Measurements from ENCODE around the gene CNTN1. TPM values are rescaled to one million over a fixed set of nuclear protein-coding genes. Genes with fewer than 3 reads are reported as not detected.

Gene CNTN1
- total and polyA plus RNA-seq, 2 of the 13 experiments (the other 11 are each of a cell fraction or from before 2014, with no cell fraction given) = 0.01 to 0.07 TPM

DNA sequence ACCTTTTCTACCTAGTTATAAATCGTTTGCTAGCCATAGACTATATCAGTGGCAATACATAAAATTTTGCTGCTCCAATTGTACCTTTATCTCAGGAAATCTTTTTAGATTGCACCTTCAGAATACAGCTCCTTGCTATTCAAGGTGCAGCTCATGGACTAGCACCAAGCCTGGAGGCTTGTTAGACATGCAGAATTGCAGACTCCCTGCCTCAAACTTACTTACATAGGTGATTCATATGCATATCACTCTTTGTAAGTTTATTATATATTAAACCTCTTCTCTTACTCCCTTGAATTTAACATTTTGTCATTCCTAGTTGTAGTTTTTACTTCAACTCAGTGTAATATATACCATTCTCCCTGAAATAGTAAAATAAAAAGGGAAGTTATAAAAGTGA is 300.4 kb downstream of the CNTN1 start:
- H3K36me3 ChIP-seq (replicated peaks in 1 of 2; ENCODE audit: control insufficient read depth in 1 of 2, insufficient read depth in 2 of 2, low read length in 2 of 2) = no peaks in the 10 kb centered on the region
- ChIA-PET POLR2A (no interaction called here), CTCF (ENCODE audit: low intra/inter-chr PET ratio, low total read pairs) (no interaction called here)
- BruUV-seq (replicated peaks) = no TSS peak
- intact Hi-C loops (cut with micrococcal nuclease; ENCODE audit: unreplicated experiment) = no loop called here
- H3K4me3 ChIP-seq (replicated peaks in 1 of 3; ENCODE audit: insufficient read depth in 1 of 3, low read depth in 2 of 3, low read length in 3 of 3) = no peak overlapping the region
- no peak for TF ChIP-seq ZFP37 (CRISPR knock-in tag; IDR thresholded peaks at IDR 0.05; ENCODE audit: borderline replicate concordance)
- no peak for TF ChIP-seq ZNF143 (CRISPR knock-in tag; IDR thresholded peaks at IDR 0.05)
- no peak for TF ChIP-seq CBX1 (IDR thresholded peaks at IDR 0.05; ENCODE audit: low read depth)
- no peak for TF ChIP-seq PHF20 (CRISPR knock-in tag; IDR thresholded peaks at IDR 0.05)
- TF ChIP-seq RARA (CRISPR knock-in tag; IDR thresholded peaks at IDR 0.05) = no peak
- TF ChIP-seq, protein P1, sequence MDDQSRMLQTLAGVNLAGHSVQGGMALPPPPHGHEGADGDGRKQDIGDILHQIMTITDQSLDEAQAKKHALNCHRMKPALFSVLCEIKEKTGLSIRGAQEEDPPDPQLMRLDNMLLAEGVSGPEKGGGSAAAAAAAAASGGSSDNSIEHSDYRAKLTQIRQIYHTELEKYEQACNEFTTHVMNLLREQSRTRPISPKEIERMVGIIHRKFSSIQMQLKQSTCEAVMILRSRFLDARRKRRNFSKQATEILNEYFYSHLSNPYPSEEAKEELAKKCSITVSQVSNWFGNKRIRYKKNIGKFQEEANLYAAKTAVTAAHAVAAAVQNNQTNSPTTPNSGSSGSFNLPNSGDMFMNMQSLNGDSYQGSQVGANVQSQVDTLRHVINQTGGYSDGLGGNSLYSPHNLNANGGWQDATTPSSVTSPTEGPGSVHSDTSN (CRISPR knock-in tag; IDR thresholded peaks at IDR 0.05; ENCODE audit: borderline replicate concordance) = no peak
- ATAC-seq = no peak
- DNase-seq (ENCODE audit: low spot score) = no peak
- H3K27ac ChIP-seq (ENCODE audit: extremely low read length, insufficient read depth, low read length) = no peak overlapping the region
- no peak overlapping the region for H2AFZ ChIP-seq (ENCODE audit: low read length)
- no peaks in the 10 kb centered on the region for H3K27me3 ChIP-seq (ENCODE audit: control insufficient read depth in 1 of 2, insufficient read depth in 2 of 2, low read length in 2 of 2)
- no peak for FAIRE-seq
- no peaks in the 10 kb centered on the region for H3K4me1 ChIP-seq (ENCODE audit: insufficient read depth, low read length)
- H3K9ac ChIP-seq (ENCODE audit: insufficient read depth, low read depth, low read length) = no peak overlapping the region
- H3K4me2 ChIP-seq (ENCODE audit: low read depth, low read length) = no peak overlapping the region
- in situ Hi-C loops (cut with HindIII; ENCODE audit: extremely low pct_ligation_motif_present, low pct_unique_long_range_greater_than_20kb) = no loop called here
- H3K79me2 ChIP-seq (ENCODE audit: insufficient read depth, low read length) = no peaks in the 10 kb centered on the region
- 0% methylated on average over 1 of the region's 1 CpG for WGBS (ENCODE audit: low lambda C conversion rate)
- H4K20me1 ChIP-seq (ENCODE audit: insufficient read depth, low read length) = no peaks in the 10 kb centered on the region
- no peaks in the 10 kb centered on the region for H3K9me3 ChIP-seq (ENCODE audit: low read length)

DNA sequence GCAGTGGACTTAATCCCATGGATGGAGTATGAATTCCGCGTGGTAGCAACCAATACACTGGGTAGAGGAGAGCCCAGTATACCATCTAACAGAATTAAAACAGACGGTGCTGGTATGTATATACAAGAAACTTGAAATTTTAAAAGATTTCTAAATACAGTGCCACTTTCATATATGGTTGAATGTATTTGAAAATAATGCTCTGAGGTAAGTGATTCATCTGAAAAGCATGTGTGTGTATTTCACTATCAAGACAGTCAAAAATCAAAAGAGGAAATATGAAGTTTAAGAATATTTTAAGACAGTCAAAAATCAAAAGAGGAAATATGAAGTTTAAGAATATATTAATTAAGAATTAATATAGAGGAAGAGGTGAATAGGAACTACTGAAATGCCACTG is 300.9 kb downstream of the CNTN1 start:
- intact Hi-C loops (cut with micrococcal nuclease; ENCODE audit: unreplicated experiment) = no loop called here
- CTCF ChIA-PET (ENCODE audit: low intra/inter-chr PET ratio, low total read pairs) = no interaction called here
- TF ChIP-seq, protein P2, sequence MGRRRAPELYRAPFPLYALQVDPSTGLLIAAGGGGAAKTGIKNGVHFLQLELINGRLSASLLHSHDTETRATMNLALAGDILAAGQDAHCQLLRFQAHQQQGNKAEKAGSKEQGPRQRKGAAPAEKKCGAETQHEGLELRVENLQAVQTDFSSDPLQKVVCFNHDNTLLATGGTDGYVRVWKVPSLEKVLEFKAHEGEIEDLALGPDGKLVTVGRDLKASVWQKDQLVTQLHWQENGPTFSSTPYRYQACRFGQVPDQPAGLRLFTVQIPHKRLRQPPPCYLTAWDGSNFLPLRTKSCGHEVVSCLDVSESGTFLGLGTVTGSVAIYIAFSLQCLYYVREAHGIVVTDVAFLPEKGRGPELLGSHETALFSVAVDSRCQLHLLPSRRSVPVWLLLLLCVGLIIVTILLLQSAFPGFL (CRISPR knock-in tag; IDR thresholded peaks at IDR 0.05) = no peak
- no peak for TF ChIP-seq ZNF251 (CRISPR knock-in tag; IDR thresholded peaks at IDR 0.05)
- no peak for TF ChIP-seq GZF1 (CRISPR knock-in tag; IDR thresholded peaks at IDR 0.05)
- TF ChIP-seq ZNF567 (CRISPR knock-in tag; IDR thresholded peaks at IDR 0.05; ENCODE audit: borderline replicate concordance) = no peak
- TF ChIP-seq ZNF768 (CRISPR knock-in tag; IDR thresholded peaks at IDR 0.05) = no peak
- TF ChIP-seq ZNF569 (CRISPR knock-in tag; IDR thresholded peaks at IDR 0.05; ENCODE audit: borderline replicate concordance) = no peak
- TF ChIP-seq ZNF850 (CRISPR knock-in tag; conservative IDR thresholded peaks at IDR 0.05) = no peak
- TF ChIP-seq SRSF1 (optimal IDR thresholded peaks at IDR 0.05; ENCODE audit: low read depth, low read length) = no peak
- TF ChIP-seq ZNF777 (CRISPR knock-in tag; IDR thresholded peaks at IDR 0.05) = no peak
- TF ChIP-seq, protein P3, sequence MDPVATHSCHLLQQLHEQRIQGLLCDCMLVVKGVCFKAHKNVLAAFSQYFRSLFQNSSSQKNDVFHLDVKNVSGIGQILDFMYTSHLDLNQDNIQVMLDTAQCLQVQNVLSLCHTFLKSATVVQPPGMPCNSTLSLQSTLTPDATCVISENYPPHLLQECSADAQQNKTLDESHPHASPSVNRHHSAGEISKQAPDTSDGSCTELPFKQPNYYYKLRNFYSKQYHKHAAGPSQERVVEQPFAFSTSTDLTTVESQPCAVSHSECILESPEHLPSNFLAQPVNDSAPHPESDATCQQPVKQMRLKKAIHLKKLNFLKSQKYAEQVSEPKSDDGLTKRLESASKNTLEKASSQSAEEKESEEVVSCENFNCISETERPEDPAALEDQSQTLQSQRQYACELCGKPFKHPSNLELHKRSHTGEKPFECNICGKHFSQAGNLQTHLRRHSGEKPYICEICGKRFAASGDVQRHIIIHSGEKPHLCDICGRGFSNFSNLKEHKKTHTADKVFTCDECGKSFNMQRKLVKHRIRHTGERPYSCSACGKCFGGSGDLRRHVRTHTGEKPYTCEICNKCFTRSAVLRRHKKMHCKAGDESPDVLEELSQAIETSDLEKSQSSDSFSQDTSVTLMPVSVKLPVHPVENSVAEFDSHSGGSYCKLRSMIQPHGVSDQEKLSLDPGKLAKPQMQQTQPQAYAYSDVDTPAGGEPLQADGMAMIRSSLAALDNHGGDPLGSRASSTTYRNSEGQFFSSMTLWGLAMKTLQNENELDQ (CRISPR knock-in tag; IDR thresholded peaks at IDR 0.05; ENCODE audit: borderline replicate concordance) = no peak

More for the DNA sequence above, 300.9 kb downstream of the CNTN1 start:
- Histone ChIP-seq H3K4me2 (ENCODE audit: low read depth, low read length) (no peak overlapping the region), H3K36me3 (replicated peaks in 1 of 2; ENCODE audit: control insufficient read depth in 1 of 2, insufficient read depth in 2 of 2, low read length in 2 of 2) (no peaks in the 10 kb centered on the region), H4K20me1 (ENCODE audit: insufficient read depth, low read length) (no peaks in the 10 kb centered on the region), H3K9me3 (ENCODE audit: low read length) (no peaks in the 10 kb centered on the region), H3K4me1 (ENCODE audit: insufficient read depth, low read length) (no peaks in the 10 kb centered on the region), H3K9ac (ENCODE audit: insufficient read depth, low read depth, low read length) (no peak overlapping the region), H3K27me3 (ENCODE audit: control insufficient read depth in 1 of 2, insufficient read depth in 2 of 2, low read length in 2 of 2) (no peaks in the 10 kb centered on the region), H3K79me2 (ENCODE audit: insufficient read depth, low read length) (no peaks in the 10 kb centered on the region), H2AFZ (ENCODE audit: low read length) (no peak overlapping the region), H3K4me3 (replicated peaks in 1 of 3; ENCODE audit: insufficient read depth in 1 of 3, low read depth in 2 of 3, low read length in 3 of 3) (no peak overlapping the region), H3K27ac (ENCODE audit: extremely low read length, insufficient read depth, low read length) (no peak overlapping the region)
- WGBS (ENCODE audit: low lambda C conversion rate) = 1% methylated on average over 3 of the region's 3 CpGs
- POLR2A ChIA-PET = no interaction called here
- in situ Hi-C loops (cut with HindIII; ENCODE audit: extremely low pct_ligation_motif_present, low pct_unique_long_range_greater_than_20kb) = no loop called here
- ATAC-seq = no peak
- DNase-seq (ENCODE audit: low spot score) = no peak
- FAIRE-seq = no peak
- BruUV-seq (replicated peaks) = no TSS peak

Measured in HepG2 (cell line).